HG02610 (cell line): ENCODE measurements around the gene NUCKS1.

ENCODE experiments used
- ATAC-seq: cut with Tn5 transposase; IDR thresholded peaks from one replicate; pipeline ENCODE4 v1.9.1; 2021; ENCODE audit warnings: mild to moderate bottlenecking, moderate library complexity; ENCODE audit not compliant: unreplicated experiment

NUCKS1 gene

DNA sequence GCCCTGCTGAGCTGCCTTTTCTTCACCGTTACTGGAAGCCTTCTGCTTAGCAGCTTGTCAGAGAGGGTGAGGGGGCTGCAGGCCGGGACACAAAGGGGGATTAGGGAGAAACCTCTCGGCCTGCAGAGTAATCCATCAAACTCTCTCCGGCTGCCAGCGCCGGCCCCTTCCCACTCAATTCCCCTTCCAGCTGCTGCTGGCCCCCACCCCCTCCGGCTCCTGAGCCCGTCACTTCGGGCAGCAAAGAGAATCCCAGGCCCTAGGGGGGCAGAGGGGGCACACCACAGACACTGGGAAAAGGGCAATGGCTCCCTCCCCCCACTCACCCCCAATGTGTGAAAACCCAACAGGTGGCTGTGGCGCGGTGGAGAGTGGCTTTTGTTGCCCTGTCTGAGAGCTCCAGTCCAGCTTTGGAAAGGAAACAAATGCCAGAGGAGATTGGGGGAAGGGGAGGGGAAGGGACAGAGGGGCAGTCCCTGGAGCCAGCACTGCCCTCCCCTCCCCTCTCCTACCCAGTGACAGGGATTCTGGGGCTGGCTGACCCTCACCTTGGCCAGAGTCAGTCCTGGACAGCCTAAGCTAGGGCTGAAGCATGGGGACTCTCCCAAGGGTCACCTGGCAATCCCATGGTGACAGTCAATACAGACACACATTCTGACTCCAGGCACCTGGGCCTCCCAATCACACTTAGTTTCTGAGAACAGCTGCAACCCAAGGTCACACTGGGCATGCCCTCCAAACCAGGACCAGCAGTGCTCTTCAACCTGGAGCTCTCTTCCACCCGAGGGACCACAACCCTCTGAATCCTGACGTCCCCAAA lies 79.2 kb downstream of the NUCKS1 start:
- no peak for ATAC-seq

GRCh38 chr1:205670150-205670446 lies 79.9 kb downstream of the NUCKS1 start:
- ATAC-seq: no peak

DNA sequence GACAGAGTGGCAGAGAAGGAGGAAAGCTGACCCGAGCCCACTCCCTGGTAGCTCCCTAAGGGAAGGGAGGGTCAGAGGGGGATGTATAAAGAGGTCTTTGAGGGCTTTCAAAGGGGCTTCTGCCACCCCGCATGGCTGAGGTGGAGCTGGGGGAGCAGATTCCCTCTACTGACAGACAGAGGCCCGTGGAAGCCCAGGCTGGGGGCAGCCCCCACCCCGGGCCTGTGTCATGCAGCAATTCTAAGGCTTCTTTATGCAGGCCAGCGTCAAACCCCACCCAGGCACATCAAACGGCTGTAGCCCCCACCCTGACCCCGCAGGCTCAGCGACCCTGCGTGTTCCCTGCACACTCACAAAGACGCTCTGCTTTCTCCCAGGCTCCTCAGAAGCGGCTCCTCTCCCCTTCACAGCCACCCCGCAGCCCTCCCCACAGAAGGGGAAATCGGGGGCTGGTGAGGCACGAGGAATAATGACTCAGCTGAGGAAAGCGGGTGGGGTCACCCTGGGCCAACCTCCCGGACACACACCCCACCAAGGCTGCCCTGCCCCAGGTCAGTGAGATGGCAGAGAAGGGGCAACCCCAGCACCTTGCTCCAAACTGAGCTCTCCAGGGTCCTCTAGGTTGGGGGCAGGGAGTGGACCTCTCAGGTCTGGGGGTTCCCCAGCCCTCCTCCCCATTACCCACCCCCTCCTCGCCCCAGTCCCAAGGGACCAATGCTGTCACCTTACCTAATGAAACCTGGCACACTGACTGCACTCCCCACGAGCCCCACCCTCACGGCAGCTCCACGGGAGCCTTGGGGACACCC lies 80.4 kb downstream of the NUCKS1 start:
- ATAC-seq: peak; percentile 42

- peak; percentile 27 for ATAC-seq
Observed at GRCh38 chr1:205668951-205669340, 81.0 kb downstream of the NUCKS1 start.

- no peak for ATAC-seq
Observed at GRCh38 chr1:205667909-205668643, 81.9 kb downstream of the NUCKS1 start.

- no peak for ATAC-seq
Observed at GRCh38 chr1:205666372-205667166, 83.4 kb downstream of the NUCKS1 start.

GRCh38 chr1:205665201-205666045 lies 84.6 kb downstream of the NUCKS1 start:
- ATAC-seq: peak; percentile 29

- ATAC-seq: no peak
Observed at GRCh38 chr1:205664399-205665017, 85.5 kb downstream of the NUCKS1 start.

- ATAC-seq: no peak
Observed at GRCh38 chr1:205663286-205663936, 86.6 kb downstream of the NUCKS1 start.
